ENCODE data around the gene ANO5.

GRCh38 chr11:22276535-22276934 lies 83.7 kb downstream of the ANO5 start:
- TF ChIP-seq CTCF (conservative IDR thresholded peaks at IDR 0.05 in 1 of 2, IDR thresholded peaks at IDR 0.05 in 1 of 2; ENCODE audit: low read depth in 1 of 2, low read length in 2 of 2) (no peak), EZH2 (IDR thresholded peaks at IDR 0.05; ENCODE audit: low read length, missing control alignments) (no peak)

Measured in fibroblast of lung (primary cell).